ENCODE results near the gene TMEM181. TPM values are rescaled to one million over a fixed set of nuclear protein-coding genes. Genes with fewer than 3 reads are reported as not detected.

TMEM181 gene
- total and polyA plus RNA-seq, 2 of the 13 experiments (the other 11 are each of a cell fraction or from before 2014, with no cell fraction given), result 59.1 to 108 TPM

DNA sequence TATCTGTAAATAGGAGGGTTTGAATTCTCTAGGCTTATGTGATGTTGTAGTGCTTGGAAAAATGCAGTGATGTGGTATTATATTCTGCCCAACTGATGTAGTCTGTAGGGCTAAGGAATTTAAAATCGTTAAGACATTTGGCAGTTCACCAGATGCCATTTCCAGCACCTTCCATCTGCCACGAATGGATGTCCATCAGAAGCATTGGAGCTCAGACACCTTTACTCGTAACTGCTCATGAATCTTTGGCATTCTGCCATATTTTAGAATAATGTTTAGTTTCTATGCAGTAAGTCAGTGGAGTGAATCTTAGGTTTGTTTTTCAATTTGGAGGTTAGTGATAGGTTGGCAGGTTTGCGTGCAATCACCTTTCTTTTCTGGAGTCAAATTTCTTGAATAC, 87.6 kb downstream of the TMEM181 start:
- Histone ChIP-seq H3K4me3 (replicated peaks in 1 of 3; ENCODE audit: insufficient read depth in 1 of 3, low read depth in 2 of 3, low read length in 3 of 3) (no peak overlapping the region), H3K4me1 (ENCODE audit: insufficient read depth, low read length) (peaks cover 23% of the 10 kb centered on the region), H3K27me3 (ENCODE audit: control insufficient read depth in 1 of 2, insufficient read depth in 2 of 2, low read length in 2 of 2) (peaks cover 2 to 24% of the 10 kb centered on the region in 2 experiments; a peak in 3 of 5 replicates), H3K79me2 (ENCODE audit: insufficient read depth, low read length) (peaks cover 13% of the 10 kb centered on the region), H3K36me3 (replicated peaks in 1 of 2; ENCODE audit: control insufficient read depth in 1 of 2, insufficient read depth in 2 of 2, low read length in 2 of 2) (no peaks in the 10 kb centered on the region), H3K4me2 (ENCODE audit: low read depth, low read length) (no peak overlapping the region), H3K9me3 (ENCODE audit: low read length) (no peaks in the 10 kb centered on the region), H3K27ac (ENCODE audit: extremely low read length, insufficient read depth, low read length) (no peak overlapping the region), H3K9ac (ENCODE audit: insufficient read depth, low read depth, low read length) (no peak overlapping the region), H2AFZ (ENCODE audit: low read length) (no peak overlapping the region), H4K20me1 (ENCODE audit: insufficient read depth, low read length) (no peaks in the 10 kb centered on the region)
- TF ChIP-seq, protein P1, sequence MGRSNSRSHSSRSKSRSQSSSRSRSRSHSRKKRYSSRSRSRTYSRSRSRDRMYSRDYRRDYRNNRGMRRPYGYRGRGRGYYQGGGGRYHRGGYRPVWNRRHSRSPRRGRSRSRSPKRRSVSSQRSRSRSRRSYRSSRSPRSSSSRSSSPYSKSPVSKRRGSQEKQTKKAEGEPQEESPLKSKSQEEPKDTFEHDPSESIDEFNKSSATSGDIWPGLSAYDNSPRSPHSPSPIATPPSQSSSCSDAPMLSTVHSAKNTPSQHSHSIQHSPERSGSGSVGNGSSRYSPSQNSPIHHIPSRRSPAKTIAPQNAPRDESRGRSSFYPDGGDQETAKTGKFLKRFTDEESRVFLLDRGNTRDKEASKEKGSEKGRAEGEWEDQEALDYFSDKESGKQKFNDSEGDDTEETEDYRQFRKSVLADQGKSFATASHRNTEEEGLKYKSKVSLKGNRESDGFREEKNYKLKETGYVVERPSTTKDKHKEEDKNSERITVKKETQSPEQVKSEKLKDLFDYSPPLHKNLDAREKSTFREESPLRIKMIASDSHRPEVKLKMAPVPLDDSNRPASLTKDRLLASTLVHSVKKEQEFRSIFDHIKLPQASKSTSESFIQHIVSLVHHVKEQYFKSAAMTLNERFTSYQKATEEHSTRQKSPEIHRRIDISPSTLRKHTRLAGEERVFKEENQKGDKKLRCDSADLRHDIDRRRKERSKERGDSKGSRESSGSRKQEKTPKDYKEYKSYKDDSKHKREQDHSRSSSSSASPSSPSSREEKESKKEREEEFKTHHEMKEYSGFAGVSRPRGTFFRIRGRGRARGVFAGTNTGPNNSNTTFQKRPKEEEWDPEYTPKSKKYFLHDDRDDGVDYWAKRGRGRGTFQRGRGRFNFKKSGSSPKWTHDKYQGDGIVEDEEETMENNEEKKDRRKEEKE (IDR thresholded peaks at IDR 0.05), result no peak
- TF ChIP-seq ZNF329 (CRISPR knock-in tag; IDR thresholded peaks at IDR 0.05; ENCODE audit: low read depth) (no peak), SMAD1 (CRISPR knock-in tag; IDR thresholded peaks at IDR 0.05; ENCODE audit: borderline replicate concordance, low read depth) (no peak), ZNF33A (CRISPR knock-in tag; IDR thresholded peaks at IDR 0.05; ENCODE audit: borderline replicate concordance) (no peak), MIER3 (CRISPR knock-in tag; IDR thresholded peaks at IDR 0.05; ENCODE audit: borderline replicate concordance) (no peak), ZFP36L2 (CRISPR knock-in tag; IDR thresholded peaks at IDR 0.05) (no peak), PPARG (CRISPR knock-in tag; conservative IDR thresholded peaks at IDR 0.05) (no peak), MEIS2 (CRISPR knock-in tag; IDR thresholded peaks at IDR 0.05) (no peak), MAFF (IDR thresholded peaks at IDR 0.05; ENCODE audit: low read depth, low read length) (no peak), TCF7L2 (IDR thresholded peaks at IDR 0.05; ENCODE audit: low read depth, low read length) (no peak)
- TF ChIP-seq, protein P2, sequence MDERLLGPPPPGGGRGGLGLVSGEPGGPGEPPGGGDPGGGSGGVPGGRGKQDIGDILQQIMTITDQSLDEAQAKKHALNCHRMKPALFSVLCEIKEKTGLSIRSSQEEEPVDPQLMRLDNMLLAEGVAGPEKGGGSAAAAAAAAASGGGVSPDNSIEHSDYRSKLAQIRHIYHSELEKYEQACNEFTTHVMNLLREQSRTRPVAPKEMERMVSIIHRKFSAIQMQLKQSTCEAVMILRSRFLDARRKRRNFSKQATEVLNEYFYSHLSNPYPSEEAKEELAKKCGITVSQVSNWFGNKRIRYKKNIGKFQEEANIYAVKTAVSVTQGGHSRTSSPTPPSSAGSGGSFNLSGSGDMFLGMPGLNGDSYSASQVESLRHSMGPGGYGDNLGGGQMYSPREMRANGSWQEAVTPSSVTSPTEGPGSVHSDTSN (CRISPR knock-in tag; IDR thresholded peaks at IDR 0.05), result no peak
- CTCF ChIA-PET (ENCODE audit: low intra/inter-chr PET ratio, low total read pairs), result no interaction called here
- BruUV-seq (replicated peaks), result no TSS peak
- FAIRE-seq (no peak), ATAC-seq (no peak), DNase-seq (ENCODE audit: low spot score) (no peak)
- intact Hi-C loops (cut with micrococcal nuclease; ENCODE audit: unreplicated experiment) (loop anchor here (10.0 kb wide), 1 partner anchor 1117 kb away; the partner anchor contains the start of gene ACAT2), in situ Hi-C loops (cut with HindIII; ENCODE audit: extremely low pct_ligation_motif_present, low pct_unique_long_range_greater_than_20kb) (no loop called here)
- POLR2A ChIA-PET, result interaction anchor here (0.6 kb wide), 1 partner anchor 434 kb away, joined by 3 read pairs; no protein-coding TSS in a partner anchor
- 50% methylated on average over 4 of the region's 4 CpGs for WGBS (ENCODE audit: low lambda C conversion rate)

All from HepG2 (cell line).